Sigmoid colon (tissue), 7 donors: Measurements from ENCODE around the gene MED16. TPM values are rescaled to one million over a fixed set of nuclear protein-coding genes. Genes with fewer than 3 reads are reported as not detected.

Experiments used
- DNase-seq: peaks from one replicate; pipeline ENCODE4 v3.0.0-alpha.2; 2019
- H3K27ac ChIP-seq, 4 donors: fragments of 200-600 bp; sonication (generic); one replicate each; pipeline ENCODE4 v1.5.1; 2016 to 2019; ENCODE audit warnings: mild to moderate bottlenecking in 1 of 4
- H3K27me3 ChIP-seq, 3 donors: fragments of 200-600 bp; sonication (generic); one replicate each; pipeline ENCODE4 v1.5.1; 2019; ENCODE audit warnings: mild to moderate bottlenecking in 1 of 3
- H3K36me3 ChIP-seq, 4 donors: fragments of 200-600 bp; sonication (generic); one replicate each; pipeline ENCODE4 v1.5.1; 2016 to 2019
- H3K4me1 ChIP-seq, 4 donors: fragments of 200-600 bp; sonication (generic); one replicate each; pipeline ENCODE4 v1.5.1; 2017 to 2019
- H3K4me3 ChIP-seq, 4 donors: fragments of 200-600 bp; sonication (generic); one replicate each; pipeline ENCODE4 v1.5.1; 2017 to 2019; ENCODE audit warnings: mild to moderate bottlenecking in 2 of 4, moderate library complexity in 1 of 4
- H3K9me3 ChIP-seq, 4 donors: fragments of 200-600 bp in 3 of 4; sonication (generic) in 3 of 4; one replicate each; pipeline versions ENCODE4 v1.5.1 to v1.6.1; 2013 to 2019
- EP300 ChIP-seq, 4 donors: sonication (generic); formaldehyde crosslinking; IDR thresholded peaks; one replicate each; pipeline ENCODE4 v1.6.1; 2017; ENCODE audit warnings: antibody characterized with exemption in 4 of 4
- POLR2A ChIP-seq, 2 donors: fragments of 450-650 bp; IDR thresholded peaks; one replicate each; pipeline ENCODE4 v1.6.1; 2016; ENCODE audit warnings: antibody characterized with exemption in 2 of 2, mild to moderate bottlenecking in 2 of 2, moderate library complexity in 2 of 2
- POLR2AphosphoS5 ChIP-seq, 4 donors: sonication (generic); formaldehyde crosslinking; IDR thresholded peaks; one replicate each; pipeline ENCODE4 v1.6.1; 2017; ENCODE audit warnings: antibody characterized with exemption in 4 of 4
- whole genome bisulfite sequencing, 2 donors: extraction: QIAGEN DNeasy Blood & Tissue Kit; methylation state at CpG; one replicate each; pipeline ENCODE4 v1.1.7; 2013; 5-methylcytosine and 5-hydroxymethylcytosine counted together
- intact Hi-C: fragments of 100-400 bp; cut with DNase I; formaldehyde crosslinking; loops from one replicate; pipeline ENCODE4 v1.15.1; 2023
- polyA plus RNA-seq, 3 donors: library from polyadenylated mRNA; stranded (reverse); fragments of 200-250 nt; gene quantifications; one replicate each; pipeline ENCODE4 v1.2.3, GENCODE V29; 2013
- total RNA-seq, 4 donors: library from RNA; depleted of rRNA; stranded (reverse); fragments of >200 nt; gene quantifications; one replicate each; pipeline ENCODE4 v1.1.0, GENCODE V29; 2016
- TF ChIP-seq, protein P1 (sequence below), 4 experiments: fragments of 450-650 bp in 3 of 4; fragments of 200-600 bp in 1 of 4; IDR thresholded peaks; one replicate each; pipeline ENCODE4 v1.5.1; 2016 to 2019; ENCODE audit warnings: antibody characterized with exemption in 4 of 4, mild to moderate bottlenecking in 3 of 4, moderate library complexity in 2 of 4
- donor health status: healthy with polysubstance abuse.
- donor health status: Bipolar disorder and iron deficiency.
- donor health status: healthy.

Gene MED16
- total and polyA plus RNA-seq, 7 donors, result 22.4 to 62.5 (median 33.2) TPM

- DNase-seq, result peak; percentile 92
- Histone ChIP-seq H3K4me3 (peak within 1 kb of the TSS; percentile 85 to 98 (median 91)), H3K4me1 (peaks cover 0 to 43% (median 28%) of the 10 kb centered on the region in 4 donors), H3K9me3 (no peaks in the 10 kb centered on the region), H3K27me3 (peaks cover 3 to 8% (median 8%) of the 10 kb centered on the region in 3 donors), H3K27ac (peak within 1 kb of the TSS; percentile 83 to 93 (median 86)), H3K36me3 (peaks cover 0 to 6% (median 0%) of the 10 kb centered on the region in 4 donors)
- TF ChIP-seq POLR2AphosphoS5 (IDR thresholded peaks at IDR 0.05), result peak in 3 of 4 donors; percentile 12 to 49 (median 39)
- TF ChIP-seq POLR2A (IDR thresholded peaks at IDR 0.05), result no peak
- intact Hi-C loops, result loop anchor here (2.0 to 10.0 kb wide), 3 partner anchors 179 to 315 kb away; partner anchors contain the start of genes ATP5F1D, GPX4 and SBNO2
- 1% methylated on average over 97 of the region's 97 CpGs for WGBS, 2 donors
These were observed 32.7 kb upstream of the MED16 start, which contains the start of gene ARID3A for GRCh38 chr19:925526-926322. Gene ARID3A, plus strand, starts transcription at chr19:926035. Its CDS starts 3,494 bp downstream, at chr19:929529.

GRCh38 chr19:925087-925525 lies 32.1 kb upstream of the MED16 start:
- 0 to 1% methylated on average over 39 of the region's 39 CpGs for WGBS, 2 donors
- intact Hi-C loops, result loop anchor here (2.0 to 10.0 kb wide), 3 partner anchors 180 to 316 kb away; partner anchors contain the start of genes ATP5F1D, GPX4 and SBNO2
- DNase-seq, result peak; percentile 82
- Histone ChIP-seq H3K36me3 (peaks cover 0 to 6% (median 0%) of the 10 kb centered on the region in 4 donors), H3K27ac (peak overlapping the region; percentile 83 to 93 (median 86)), H3K27me3 (peaks cover 10 to 15% (median 14%) of the 10 kb centered on the region in 3 donors), H3K9me3 (no peaks in the 10 kb centered on the region), H3K4me3 (peak overlapping the region; percentile 85 to 98 (median 91)), H3K4me1 (peaks cover 0 to 50% (median 34%) of the 10 kb centered on the region in 4 donors)
- TF ChIP-seq POLR2AphosphoS5 (IDR thresholded peaks at IDR 0.05), result no peak
- TF ChIP-seq, protein P1, sequence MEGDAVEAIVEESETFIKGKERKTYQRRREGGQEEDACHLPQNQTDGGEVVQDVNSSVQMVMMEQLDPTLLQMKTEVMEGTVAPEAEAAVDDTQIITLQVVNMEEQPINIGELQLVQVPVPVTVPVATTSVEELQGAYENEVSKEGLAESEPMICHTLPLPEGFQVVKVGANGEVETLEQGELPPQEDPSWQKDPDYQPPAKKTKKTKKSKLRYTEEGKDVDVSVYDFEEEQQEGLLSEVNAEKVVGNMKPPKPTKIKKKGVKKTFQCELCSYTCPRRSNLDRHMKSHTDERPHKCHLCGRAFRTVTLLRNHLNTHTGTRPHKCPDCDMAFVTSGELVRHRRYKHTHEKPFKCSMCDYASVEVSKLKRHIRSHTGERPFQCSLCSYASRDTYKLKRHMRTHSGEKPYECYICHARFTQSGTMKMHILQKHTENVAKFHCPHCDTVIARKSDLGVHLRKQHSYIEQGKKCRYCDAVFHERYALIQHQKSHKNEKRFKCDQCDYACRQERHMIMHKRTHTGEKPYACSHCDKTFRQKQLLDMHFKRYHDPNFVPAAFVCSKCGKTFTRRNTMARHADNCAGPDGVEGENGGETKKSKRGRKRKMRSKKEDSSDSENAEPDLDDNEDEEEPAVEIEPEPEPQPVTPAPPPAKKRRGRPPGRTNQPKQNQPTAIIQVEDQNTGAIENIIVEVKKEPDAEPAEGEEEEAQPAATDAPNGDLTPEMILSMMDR (IDR thresholded peaks at IDR 0.05), result no peak
- TF ChIP-seq POLR2A (IDR thresholded peaks at IDR 0.05), result no peak

DNA sequence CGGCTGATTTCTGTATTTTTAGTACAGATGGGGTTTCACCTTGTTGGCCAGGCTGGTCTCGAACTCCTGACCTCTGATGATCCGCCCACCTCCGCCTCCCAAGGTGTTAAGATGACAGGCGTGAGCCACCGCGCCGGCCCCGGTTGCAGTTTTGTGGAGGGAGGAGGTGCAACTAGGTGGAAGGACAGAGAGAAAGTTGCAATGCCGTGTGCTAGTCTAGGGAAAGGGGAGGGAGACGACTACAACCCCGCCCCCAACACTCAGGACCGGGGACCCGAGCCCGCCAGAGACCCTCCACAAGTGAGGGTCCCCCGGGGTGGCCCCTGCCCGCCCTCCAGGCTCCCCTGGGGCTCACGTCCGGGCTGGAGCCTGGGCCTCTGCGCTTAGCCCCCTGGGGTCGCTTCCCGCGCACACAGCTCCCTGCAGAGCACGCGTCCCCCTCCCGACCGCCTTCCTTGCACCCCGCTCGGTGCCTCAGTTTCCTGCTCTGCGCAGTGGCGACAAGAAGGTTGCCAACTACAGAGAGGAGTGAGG lies 31.6 kb upstream of the MED16 start:
- Histone ChIP-seq H3K27ac (peak overlapping the region in 3 of 4 donors; percentile 83 to 93 (median 84)), H3K27me3 (peaks cover 14 to 20% (median 19%) of the 10 kb centered on the region in 3 donors), H3K4me3 (peak overlapping the region; percentile 85 to 98 (median 91)), H3K9me3 (no peaks in the 10 kb centered on the region), H3K4me1 (peaks cover 0 to 54% (median 39%) of the 10 kb centered on the region in 4 donors), H3K36me3 (peaks cover 0 to 4% (median 0%) of the 10 kb centered on the region in 4 donors)
- DNase-seq, result peak; percentile 66
- intact Hi-C loops, result loop anchor here (2.0 to 10.0 kb wide), 3 partner anchors 180 to 316 kb away; partner anchors contain the start of genes ATP5F1D, GPX4 and SBNO2
- WGBS, 2 donors, result 4 to 9% methylated on average over 31 of the region's 31 CpGs
- TF ChIP-seq POLR2A (IDR thresholded peaks at IDR 0.05), result no peak
- no peak for TF ChIP-seq EP300 (IDR thresholded peaks at IDR 0.05)
- TF ChIP-seq, protein P1 (IDR thresholded peaks at IDR 0.05), result no peak
- no peak for TF ChIP-seq POLR2AphosphoS5 (IDR thresholded peaks at IDR 0.05)

- TF ChIP-seq EP300 (IDR thresholded peaks at IDR 0.05) (no peak), POLR2A (IDR thresholded peaks at IDR 0.05) (no peak), POLR2AphosphoS5 (IDR thresholded peaks at IDR 0.05) (no peak)
- H3K27me3 ChIP-seq, result peaks cover 42 to 52% (median 49%) of the 10 kb centered on the region in 3 donors
- intact Hi-C loops, result loop anchor here (2.0 to 10.0 kb wide), 3 partner anchors 149 to 255 kb away; partner anchors contain the start of genes GPX4 and SBNO2
- no peaks in the 10 kb centered on the region for H3K9me3 ChIP-seq
- H3K36me3 ChIP-seq, result no peaks in the 10 kb centered on the region
- no peak overlapping the region for H3K27ac ChIP-seq
- peaks cover 0 to 59% (median 53%) of the 10 kb centered on the region in 4 donors for H3K4me1 ChIP-seq
- peak overlapping the region in 2 of 4 donors; percentile 9 to 23 for H3K4me3 ChIP-seq
- DNase-seq, result no peak
- WGBS, 2 donors, result 1% methylated on average over 84 of the region's 84 CpGs
These were observed 27.3 kb upstream of the MED16 start for GRCh38 chr19:920051-920864.
